K562 (cell line): ENCODE results near the gene SPIN1. TPM values are rescaled to one million over a fixed set of nuclear protein-coding genes. Genes with fewer than 3 reads are reported as not detected.

Source experiments
- ATAC-seq: fragments of 200-7000 bp; cut with Tn5 transposase; 3 replicates; pipeline ENCODE4 v1.9.1; 2020; ENCODE audit warnings: moderate library complexity
- BruUV-seq: library from RNA; stranded (reverse); fragments of 400-500 nt; replicated peaks from 2 replicates; lab custom pipeline; 2021; lab: Mats Ljungman, UMichigan
- CTCF ChIA-PET: fragments of 300-600 bp; formaldehyde crosslinking; extraction: SDS; loops from one replicate; lab custom pipeline; 2021; ENCODE audit warnings: low intra/inter-chr PET ratio; lab: Yijun Ruan, JAX
- POLR2A ChIA-PET: fragments of 300-600, 350-650 bp; sonication (Branson Sonifier 250); formaldehyde crosslinking; extraction: SDS; loops from one replicate; lab custom pipeline; 2021; ENCODE audit warnings: antibody characterized with exemption, inconsistent platforms; lab: Yijun Ruan, JAX
- DNase-seq, 4 experiments: peaks; one replicate each; pipeline versions ENCODE4 v3.0.0 to v3.0.0-alpha.2; 2011 to 2018; ENCODE audit warnings: low spot score in 3 of 4, mixed read lengths in 3 of 4; ENCODE audit errors: extremely low read depth in 1 of 4
- FAIRE-seq: peaks from 2 replicates; lab custom pipeline; 2011; peaks lifted over from hg19 to GRCh38; lab: Jason Lieb, UNC
- H2AFZ ChIP-seq: 2 replicates; pipeline ENCODE4 v1.6.0; 2011; ENCODE audit warnings: low read depth, low read length, control low read depth, inconsistent platforms
- H3K27ac ChIP-seq: fragments of 200-600 bp; 3 replicates; pipeline ENCODE4 v1.8.0; 2011; ENCODE audit warnings: low read depth, mild to moderate bottlenecking, control low read depth, inconsistent platforms, low read length, moderate library complexity, mixed read lengths; ENCODE audit errors: extremely low read depth
- H3K27me3 ChIP-seq, 2 experiments: fragments of 300-600 bp in 1 of 2; 2 replicates in 1 of 2; 3 replicates in 1 of 2; pipeline versions ENCODE4 v1.6.0 to v1.8.0; 2011; ENCODE audit warnings: inconsistent platforms in 2 of 2, low read length in 2 of 2, mild to moderate bottlenecking in 1 of 2, mixed read lengths in 1 of 2, moderate library complexity in 1 of 2; ENCODE audit not compliant: control insufficient read depth in 2 of 2, insufficient read depth in 2 of 2
- H3K36me3 ChIP-seq: fragments of 300-600 bp; 3 replicates; pipeline ENCODE4 v1.8.0; 2011; ENCODE audit warnings: mild to moderate bottlenecking, low read length, inconsistent platforms; ENCODE audit not compliant: control insufficient read depth, insufficient read depth
- H3K4me1 ChIP-seq, 2 experiments: fragments of 200-600 bp in 1 of 2; replicated peaks in 1 of 2; 2 replicates in 1 of 2; 3 replicates in 1 of 2; pipeline versions ENCODE4 v1.5.1 to v1.8.0; 2011; ENCODE audit warnings: inconsistent platforms in 2 of 2, low read length in 2 of 2, mild to moderate bottlenecking in 1 of 2, mixed read lengths in 1 of 2, moderate library complexity in 1 of 2; ENCODE audit not compliant: control insufficient read depth in 2 of 2, insufficient read depth in 2 of 2
- H3K4me2 ChIP-seq: 2 replicates; pipeline ENCODE4 v1.6.1; 2011; ENCODE audit warnings: low read length, control low read depth, inconsistent platforms, mixed read lengths; ENCODE audit not compliant: insufficient read depth
- H3K4me3 ChIP-seq: fragments of 200-600 bp; sonication (generic), shearing (Covaris generic); 2 replicates; pipeline ENCODE4 v1.5.1; 2016; ENCODE audit warnings: control low read depth, inconsistent platforms
- H3K79me2 ChIP-seq: fragments of 200-600 bp; 3 replicates; pipeline ENCODE4 v1.8.0; 2011; ENCODE audit warnings: low read length, inconsistent platforms; ENCODE audit not compliant: control insufficient read depth, insufficient read depth
- H3K9ac ChIP-seq, 2 experiments: 2 replicates each; pipeline versions ENCODE4 v1.6.0 to v1.6.1; 2011; ENCODE audit warnings: low read depth in 2 of 2, low read length in 2 of 2, control low read depth in 1 of 2, inconsistent platforms in 1 of 2, mild to moderate bottlenecking in 1 of 2, mixed read lengths in 1 of 2; ENCODE audit not compliant: insufficient read depth in 1 of 2
- H3K9me1 ChIP-seq: one replicate; pipeline ENCODE4 v1.6.0; 2011; ENCODE audit warnings: inconsistent platforms, mild to moderate bottlenecking, low read length, moderate library complexity; ENCODE audit not compliant: control insufficient read depth, insufficient read depth
- H3K9me3 ChIP-seq: replicated peaks from 2 replicates; pipeline ENCODE4 v1.5.1; 2011; ENCODE audit warnings: low read depth, low read length, inconsistent platforms; ENCODE audit not compliant: control insufficient read depth, insufficient read depth
- H4K20me1 ChIP-seq: replicated peaks from 2 replicates; pipeline ENCODE4 v1.6.1; 2011; ENCODE audit warnings: low read length, inconsistent platforms, mixed read lengths; ENCODE audit not compliant: control insufficient read depth, insufficient read depth
- ELK3 ChIP-seq: fragments of 450-650 bp; formaldehyde crosslinking; IDR thresholded peaks from 2 replicates; pipeline ENCODE4 v1.4.0; 2020; ENCODE audit warnings: mild to moderate bottlenecking
- FOSL1 ChIP-seq: fragments of 200-800 bp; sonication (Bioruptor generic); conservative IDR thresholded peaks from 2 replicates; pipeline ENCODE4 v1.6.1; 2016; ENCODE audit warnings: missing genetic modification characterization, missing compliant biosample characterization
- GATAD2A ChIP-seq: fragments of 450-650 bp; IDR thresholded peaks from 2 replicates; pipeline ENCODE4 v1.6.1; 2017
- PHB2 ChIP-seq: fragments of 450-650 bp; IDR thresholded peaks from 2 replicates; pipeline ENCODE4 v1.6.1; 2017; ENCODE audit warnings: low read depth
- TGIF2 ChIP-seq: sonication (generic); formaldehyde crosslinking; IDR thresholded peaks from 2 replicates; pipeline ENCODE4 v1.8.1; 2022; ENCODE audit warnings: mild to moderate bottlenecking, missing genetic modification reagents, moderate library complexity
- VEZF1 ChIP-seq: fragments of 200-800 bp; sonication (Bioruptor generic); IDR thresholded peaks from 2 replicates; pipeline ENCODE4 v1.6.1; 2017; ENCODE audit warnings: missing genetic modification characterization, missing compliant biosample characterization
- ZNF41 ChIP-seq: fragments of 250-450 bp; sonication (Bioruptor Pico); conservative IDR thresholded peaks from 2 replicates; pipeline ENCODE4 v1.4.0; 2020; ENCODE audit warnings: mild to moderate bottlenecking
- ZNF444 ChIP-seq: fragments of 250-450 bp; sonication (Bioruptor Pico); IDR thresholded peaks from 2 replicates; pipeline ENCODE4 v1.4.0; 2020; ENCODE audit warnings: mild to moderate bottlenecking, moderate library complexity
- ZNF778 ChIP-seq: fragments of 450-650 bp; formaldehyde crosslinking; IDR thresholded peaks from 2 replicates; pipeline ENCODE4 v1.4.0; 2020; ENCODE audit warnings: mild to moderate bottlenecking, moderate library complexity
- WGBS: fragments of 100-300 bp; shearing (Covaris generic); methylation state at CpG from one replicate; pipeline ENCODE4 v1.1.6; 2016; ENCODE audit warnings: low coverage, mixed read lengths; ENCODE audit not compliant: insufficient coverage; ENCODE audit errors: missing lambda C conversion rate; 5-methylcytosine and 5-hydroxymethylcytosine counted together
- in situ Hi-C: fragments of 300-500 bp; cut with MboI; formaldehyde crosslinking; loops from 4 replicates; pipeline ENCODE4 v1.15.0; 2018; ENCODE audit warnings: inconsistent platforms, mixed read lengths
- intact Hi-C: fragments of 100-400 bp; cut with micrococcal nuclease; formaldehyde crosslinking; loops from 2 replicates; pipeline ENCODE4 v1.14.2; 2022
- polyA plus RNA-seq, 8 experiments: library from polyadenylated mRNA; depleted of rRNA in 4 of 8; stranded (reverse) in 5 of 8; unstranded in 3 of 8; fragments of >200 nt; fragmentation: Nextera tagmentation in 2 of 8; fragmentation: Illumina TruSeq in 1 of 8; extraction: Ambion mirVana in 2 of 8; extraction: Trizol in 1 of 8; gene quantifications; 2 replicates each; pipeline versions ENCODE4 v1.2.1 to v1.2.3, GENCODE V29; 2011 to 2014; ENCODE audit warnings: inconsistent platforms in 1 of 8, missing spikeins in 1 of 8
- total RNA-seq, 7 experiments: library from RNA; depleted of rRNA in 6 of 7; stranded (reverse); fragments of >200 nt in 6 of 7; fragmentation: Illumina TruSeq in 2 of 7; extraction: Trizol in 2 of 7; gene quantifications; 2 replicates each; pipeline versions ENCODE4 v1.2.1 to v1.2.3, GENCODE V29; 2011 to 2021; ENCODE audit warnings: low replicate concordance in 1 of 7

Gene SPIN1
- total and polyA plus RNA-seq, 9 of the 15 experiments (the other 6 are each of a cell fraction or from before 2014, with no cell fraction given), result 7.4 to 25.7 (median 15.6) TPM

DNA sequence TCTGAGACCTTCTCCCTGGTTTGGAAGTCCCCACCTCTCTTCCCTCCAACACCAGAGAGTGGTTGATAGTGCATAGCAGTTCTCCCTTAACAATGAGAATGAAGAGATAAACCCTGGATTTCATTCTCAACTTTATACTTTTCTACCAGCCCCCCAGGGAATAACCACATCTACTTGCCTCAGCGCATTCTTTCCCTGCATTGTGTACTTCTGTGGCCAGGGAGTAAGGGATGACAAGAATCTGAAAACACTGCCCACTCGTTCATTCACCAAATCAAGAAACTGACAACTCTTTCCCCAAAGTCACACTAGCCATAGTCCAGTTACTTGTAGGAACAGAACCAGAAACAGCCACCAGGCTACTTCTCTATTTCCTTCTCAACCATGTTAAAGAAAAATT lies 46.0 kb upstream of the SPIN1 start:
- FAIRE-seq (no peak), ATAC-seq (no peak), DNase-seq (no peak)
- Histone ChIP-seq H3K4me3 (no peak overlapping the region), H3K27me3 (peaks cover 0 to 5% of the 10 kb centered on the region in 2 experiments; a peak in 2 of 5 replicates), H3K9ac (no peak overlapping the region), H3K4me1 (no peaks in the 10 kb centered on the region), H4K20me1 (no peaks in the 10 kb centered on the region), H3K36me3 (no peaks in the 10 kb centered on the region), H3K79me2 (no peaks in the 10 kb centered on the region), H3K4me2 (no peak overlapping the region), H2AFZ (no peak overlapping the region), H3K9me1 (no peaks in the 10 kb centered on the region), H3K27ac (no peak overlapping the region), H3K9me3 (no peaks in the 10 kb centered on the region)
- ChIA-PET POLR2A (no interaction called here), CTCF (no interaction called here)
- BruUV-seq, result no TSS peak
- TF ChIP-seq GATAD2A (no peak), PHB2 (no peak), TGIF2 (no peak), VEZF1 (no peak), ELK3 (CRISPR knock-in tag) (no peak), ZNF41 (CRISPR knock-in tag) (no peak), ZNF778 (CRISPR knock-in tag) (no peak), ZNF444 (CRISPR knock-in tag) (no peak), FOSL1 (tag) (no peak)
- WGBS, result 0% methylated on average over 2 of the region's 2 CpGs
- in situ Hi-C loops (no loop called here), intact Hi-C loops (no loop called here)
